SKM-1 treated with dmso at 0.1 percent for 144 hours (cell line): ENCODE results near the gene CEBPB.
A peak's percentile ranks its signal among the peaks of the same experiment; 100 is the strongest.

Experiments used
- DNase-seq: peaks from one replicate; lab custom pipeline; 2025; ENCODE audit not compliant: unreplicated experiment; lab: John Stamatoyannopoulos, UW

Gene CEBPB

GRCh38 chr20:50210066-50210619 lies 19.5 kb downstream of the CEBPB start:
- no peak for DNase-seq

- DNase-seq, result no peak
Observed at GRCh38 chr20:50211091-50211490, 20.5 kb downstream of the CEBPB start.

GRCh38 chr20:50213531-50214106 lies 23.0 kb downstream of the CEBPB start:
- DNase-seq, result no peak

- no peak for DNase-seq
Observed at GRCh38 chr20:50214226-50215024, 23.8 kb downstream of the CEBPB start.

- DNase-seq, result no peak
Observed at GRCh38 chr20:50215101-50215690, 24.6 kb downstream of the CEBPB start.

- no peak for DNase-seq
Observed at GRCh38 chr20:50215926-50216325, 25.3 kb downstream of the CEBPB start.

GRCh38 chr20:50216543-50217206 lies 26.0 kb downstream of the CEBPB start:
- DNase-seq, result no peak

- DNase-seq, result no peak
Observed at GRCh38 chr20:50217207-50217949, 26.7 kb downstream of the CEBPB start.

- no peak for DNase-seq
Observed at GRCh38 chr20:50218987-50219435, 28.4 kb downstream of the CEBPB start.

- no peak for DNase-seq
Observed at GRCh38 chr20:50219600-50219999, 29.0 kb downstream of the CEBPB start.

- no peak for DNase-seq
Observed at GRCh38 chr20:50220093-50220893, 29.7 kb downstream of the CEBPB start.

GRCh38 chr20:50220894-50221365 lies 30.3 kb downstream of the CEBPB start:
- peak; percentile 44 for DNase-seq

- peak; percentile 95 for DNase-seq
Observed at GRCh38 chr20:50221501-50222308, 31.1 kb downstream of the CEBPB start.

- DNase-seq, result no peak
Observed at GRCh38 chr20:50222309-50223038, 31.8 kb downstream of the CEBPB start.

GRCh38 chr20:50223039-50224005 lies 32.7 kb downstream of the CEBPB start:
- no peak for DNase-seq

- no peak for DNase-seq
Observed at GRCh38 chr20:50224052-50224451, 33.4 kb downstream of the CEBPB start.
